ENCODE measurements around the gene PLXDC1.

PLXDC1 gene

DNA sequence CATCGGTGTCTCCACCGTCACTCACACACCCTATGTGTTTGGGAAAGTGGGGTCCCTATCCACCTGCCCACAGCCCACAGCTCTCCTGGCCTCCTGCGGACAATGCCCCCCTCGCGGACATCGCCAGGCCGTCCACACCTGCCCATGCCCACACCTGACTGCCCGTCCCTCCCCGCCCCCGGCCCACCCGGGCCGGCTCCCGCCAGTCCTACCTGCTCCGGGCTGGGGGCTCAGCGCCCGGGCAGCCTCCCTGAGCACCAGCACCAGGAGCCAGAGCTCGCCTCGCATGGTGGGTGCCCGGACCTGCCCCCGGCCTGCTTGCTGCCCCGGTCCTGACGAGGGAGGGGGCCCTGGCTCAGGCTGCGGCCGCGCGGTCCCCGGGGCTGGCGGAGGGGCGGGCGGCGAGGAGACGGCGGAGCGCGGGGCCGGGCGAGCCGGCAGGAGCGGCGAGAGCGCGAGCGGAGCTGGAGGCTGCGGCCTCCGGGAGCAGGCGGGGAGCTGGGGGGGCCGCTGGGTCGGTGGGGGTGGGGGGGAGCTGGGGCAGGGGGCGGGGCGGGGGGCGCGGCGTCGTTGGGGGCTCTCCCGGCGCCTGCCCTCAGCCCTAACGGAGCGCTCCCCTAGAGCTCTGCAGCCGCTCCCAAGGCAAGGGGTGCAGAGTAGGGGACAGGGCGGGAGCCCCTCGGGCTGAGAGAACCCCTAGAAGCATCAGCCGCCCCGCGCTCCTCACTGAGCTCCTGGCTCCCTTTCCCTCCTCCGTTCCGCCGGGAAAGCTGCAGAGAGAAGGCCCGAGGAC, at the start of gene PLXDC1:
PLXDC1 (minus strand) TSS at position 488 of the 793 bp plus-strand sequence; CDS start at position 288, 200 bp downstream.
- Histone ChIP-seq H3K9me3 (no peaks in the 10 kb centered on the region), H3K27ac (peak within 1 kb of the TSS; percentile 89 to 94), H3K4me1 (peaks cover 0 to 26% (median 20%) of the 10 kb centered on the region in 4 donors), H3K4me3 (peak within 1 kb of the TSS; percentile 62 to 73), H3K36me3 (no peaks in the 10 kb centered on the region), H3K27me3 (peaks cover 0 to 21% of the 10 kb centered on the region in 2 donors)
- DNase-seq = no peak
- intact Hi-C loops (cut with DNase I; ENCODE audit: low total_unique reads) = loop anchor here (5.0 kb wide), 1 partner anchor 169 kb away; no protein-coding TSS in a partner anchor
- TF ChIP-seq, protein P1, sequence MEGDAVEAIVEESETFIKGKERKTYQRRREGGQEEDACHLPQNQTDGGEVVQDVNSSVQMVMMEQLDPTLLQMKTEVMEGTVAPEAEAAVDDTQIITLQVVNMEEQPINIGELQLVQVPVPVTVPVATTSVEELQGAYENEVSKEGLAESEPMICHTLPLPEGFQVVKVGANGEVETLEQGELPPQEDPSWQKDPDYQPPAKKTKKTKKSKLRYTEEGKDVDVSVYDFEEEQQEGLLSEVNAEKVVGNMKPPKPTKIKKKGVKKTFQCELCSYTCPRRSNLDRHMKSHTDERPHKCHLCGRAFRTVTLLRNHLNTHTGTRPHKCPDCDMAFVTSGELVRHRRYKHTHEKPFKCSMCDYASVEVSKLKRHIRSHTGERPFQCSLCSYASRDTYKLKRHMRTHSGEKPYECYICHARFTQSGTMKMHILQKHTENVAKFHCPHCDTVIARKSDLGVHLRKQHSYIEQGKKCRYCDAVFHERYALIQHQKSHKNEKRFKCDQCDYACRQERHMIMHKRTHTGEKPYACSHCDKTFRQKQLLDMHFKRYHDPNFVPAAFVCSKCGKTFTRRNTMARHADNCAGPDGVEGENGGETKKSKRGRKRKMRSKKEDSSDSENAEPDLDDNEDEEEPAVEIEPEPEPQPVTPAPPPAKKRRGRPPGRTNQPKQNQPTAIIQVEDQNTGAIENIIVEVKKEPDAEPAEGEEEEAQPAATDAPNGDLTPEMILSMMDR (IDR thresholded peaks at IDR 0.05) = no peak

DNA sequence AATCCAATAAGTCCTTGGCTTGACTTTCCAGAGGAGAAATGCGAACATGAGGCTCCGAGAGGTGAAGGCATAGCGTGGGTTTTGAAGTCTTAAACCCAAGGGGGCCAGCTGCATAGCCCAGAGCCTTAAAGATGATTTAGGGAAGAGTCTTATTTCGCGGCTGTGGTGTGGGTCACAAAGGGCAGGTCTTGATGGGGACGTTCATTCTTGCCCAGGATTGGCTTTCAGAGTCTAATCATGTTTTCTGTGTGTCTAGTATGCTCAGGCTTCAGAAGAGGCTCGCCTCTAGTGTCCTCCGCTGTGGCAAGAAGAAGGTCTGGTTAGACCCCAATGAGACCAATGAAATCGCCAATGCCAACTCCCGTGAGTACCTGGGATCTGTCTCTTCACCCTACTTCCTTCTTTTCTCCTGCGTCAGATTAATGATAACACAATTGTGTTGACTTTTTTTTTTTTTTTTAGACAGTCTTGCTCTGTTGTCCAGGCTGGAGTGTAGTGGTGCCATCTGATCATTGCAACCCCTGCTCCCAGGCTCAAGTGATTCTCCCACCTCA, 49.6 kb upstream of the PLXDC1 start:
- intact Hi-C loops (cut with DNase I; ENCODE audit: low total_unique reads) = no loop called here
- Histone ChIP-seq H3K4me1 (peaks cover 0 to 38% (median 32%) of the 10 kb centered on the region in 4 donors), H3K27ac (peak overlapping the region; percentile 98 to 100)

DNA sequence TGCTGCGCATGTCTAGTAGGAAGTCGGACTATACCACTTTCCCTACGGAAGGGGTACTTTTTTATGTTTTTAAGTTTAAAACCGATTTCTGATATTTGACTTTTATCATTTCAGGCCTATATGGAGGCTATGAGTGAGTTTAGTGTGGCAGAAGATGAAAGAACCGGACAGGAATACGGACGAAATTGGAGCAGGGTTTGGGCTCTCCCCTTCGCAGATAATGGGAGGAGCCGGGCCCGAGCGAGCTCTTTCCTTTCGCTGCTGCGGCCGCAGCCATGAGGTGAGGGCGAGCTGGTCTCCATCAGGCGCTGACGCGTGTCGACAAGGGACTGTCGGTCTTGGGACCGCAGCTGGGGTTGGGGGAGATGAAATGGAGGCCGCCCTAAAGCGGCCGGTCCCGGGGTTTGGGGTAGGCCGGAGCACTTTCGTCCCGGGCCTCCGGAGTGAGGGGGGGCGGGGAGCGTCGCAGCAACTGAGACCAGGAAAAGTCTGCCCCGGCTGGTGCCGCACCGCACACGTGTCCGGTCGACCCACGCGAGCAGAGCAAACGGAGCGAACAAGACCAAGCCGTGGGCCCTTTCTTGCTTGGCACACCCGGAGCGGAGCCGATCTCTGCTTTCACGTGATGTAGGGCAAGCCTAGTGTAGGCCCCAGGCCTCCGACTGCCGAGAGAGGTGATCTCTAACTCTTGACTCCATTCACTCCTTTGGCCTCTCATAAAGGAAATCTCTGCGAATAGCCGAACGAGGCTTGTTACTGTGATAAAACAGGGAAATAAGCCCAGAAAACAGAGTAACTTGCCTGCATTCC, 48.8 kb upstream of the PLXDC1 start, which contains the start of gene RPL19:
RPL19 (plus strand) TSS at position 214 of the 810 bp plus-strand sequence; CDS start at position 276, 62 bp downstream.
- Histone ChIP-seq H3K27me3 (no peaks in the 10 kb centered on the region), H3K36me3 (peaks cover 39 to 42% (median 41%) of the 10 kb centered on the region in 3 donors), H3K27ac (peak within 1 kb of the TSS; percentile 98 to 100), H3K4me1 (peaks cover 0 to 46% (median 39%) of the 10 kb centered on the region in 4 donors), H3K4me3 (peak within 1 kb of the TSS; percentile 81 to 83), H3K9me3 (no peaks in the 10 kb centered on the region)
- intact Hi-C loops (cut with DNase I; ENCODE audit: low total_unique reads) = no loop called here
- peak; percentile 66 to 87 for DNase-seq
- TF ChIP-seq, protein P1 (IDR thresholded peaks at IDR 0.05) = peak in 1 of 2 experiments; percentile 17

More for the DNA sequence above, 49.6 kb upstream of the PLXDC1 start:
- H3K9me3 ChIP-seq = no peaks in the 10 kb centered on the region
- H3K36me3 ChIP-seq = peaks cover 39 to 43% (median 41%) of the 10 kb centered on the region in 3 donors
- TF ChIP-seq, protein P1 (IDR thresholded peaks at IDR 0.05) = no peak
- H3K4me3 ChIP-seq = peak overlapping the region; percentile 81 to 83
- no peaks in the 10 kb centered on the region for H3K27me3 ChIP-seq
- DNase-seq = no peak

DNA sequence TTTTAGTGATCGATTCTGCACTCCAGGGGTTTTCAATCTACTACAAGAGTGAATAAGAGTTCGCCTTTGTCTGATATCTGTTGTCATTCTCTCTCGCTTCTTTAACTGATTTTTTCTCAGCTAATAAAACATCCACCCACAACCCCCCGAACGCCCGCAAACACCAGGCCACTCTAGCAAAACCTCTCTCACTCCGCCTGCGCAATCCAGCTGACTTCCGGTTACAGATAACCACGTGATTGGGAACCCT, 48.3 kb upstream of the PLXDC1 start:
- no peaks in the 10 kb centered on the region for H3K9me3 ChIP-seq
- DNase-seq = peak; percentile 94 to 95
- TF ChIP-seq, protein P1 (IDR thresholded peaks at IDR 0.05) = no peak
- H3K27me3 ChIP-seq = no peaks in the 10 kb centered on the region
- peaks cover 34 to 39% (median 36%) of the 10 kb centered on the region in 3 donors for H3K36me3 ChIP-seq
- intact Hi-C loops (cut with DNase I; ENCODE audit: low total_unique reads) = loop anchor here (5.0 kb wide), 1 partner anchor 33 kb away; no protein-coding TSS in a partner anchor
- H3K4me3 ChIP-seq = peak overlapping the region; percentile 81 to 83
- H3K4me1 ChIP-seq = peaks cover 0 to 51% (median 44%) of the 10 kb centered on the region in 4 donors
- H3K27ac ChIP-seq = peak overlapping the region; percentile 98 to 100

DNA sequence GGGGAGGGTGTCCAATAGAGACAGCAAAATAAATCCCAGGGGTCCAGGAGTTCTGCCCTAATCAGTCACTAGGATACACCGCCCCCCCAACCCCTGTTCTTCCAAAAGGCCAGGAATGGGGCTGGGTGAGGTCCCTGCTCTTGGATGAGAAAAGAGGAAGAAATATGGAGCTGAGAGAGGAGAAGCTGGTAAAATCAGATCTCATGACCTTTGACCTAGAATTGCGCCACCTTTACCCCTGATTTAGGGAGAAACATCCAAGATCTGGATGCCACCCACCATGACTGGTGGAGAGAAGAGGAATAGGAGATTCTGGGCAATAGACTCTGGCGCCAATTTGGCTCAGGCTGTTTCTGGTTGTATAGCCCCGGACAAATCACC, 46.7 kb upstream of the PLXDC1 start:
- intact Hi-C loops (cut with DNase I; ENCODE audit: low total_unique reads) = loop anchor here (5.0 kb wide), 1 partner anchor 34 kb away; no protein-coding TSS in a partner anchor

More for the DNA sequence above, 46.7 kb upstream of the PLXDC1 start:
- peak overlapping the region; percentile 80 to 95 for H3K4me3 ChIP-seq
- no peaks in the 10 kb centered on the region for H3K9me3 ChIP-seq
- peaks cover 21 to 39% (median 27%) of the 10 kb centered on the region in 3 donors for H3K36me3 ChIP-seq
- no peak for DNase-seq
- H3K27ac ChIP-seq = peak overlapping the region; percentile 98 to 100
- TF ChIP-seq, protein P1 (IDR thresholded peaks at IDR 0.05) = no peak
- H3K27me3 ChIP-seq = no peaks in the 10 kb centered on the region
- peaks cover 0 to 67% (median 57%) of the 10 kb centered on the region in 4 donors for H3K4me1 ChIP-seq

All from tibial artery (tissue), 4 donors.